HCT116 (cell line): Measurements from ENCODE around the gene B3GALNT2. TPM values are rescaled to one million over a fixed set of nuclear protein-coding genes. Genes with fewer than 3 reads are reported as not detected.

Experiments
- ATAC-seq: fragments of 200-7000 bp; cut with Tn5 transposase; 2 replicates; pipeline ENCODE4 v1.9.1; 2020; ENCODE audit warnings: mild to moderate bottlenecking, moderate library complexity
- BruUV-seq: library from RNA; stranded (reverse); fragments of 400-500 nt; replicated peaks from 2 replicates; lab custom pipeline; 2021; lab: Mats Ljungman, UMichigan
- CTCF ChIA-PET: fragments of 300-600 bp; sonication (Branson Sonifier 250); formaldehyde crosslinking; loops from one replicate; lab custom pipeline; 2021; ENCODE audit warnings: antibody characterized with exemption; lab: Charles Lee
- POLR2A ChIA-PET: fragments of 300-600, 350-600 bp; sonication (Branson Sonifier 250); formaldehyde crosslinking; loops from one replicate; lab custom pipeline; 2021; ENCODE audit warnings: antibody characterized with exemption; lab: Charles Lee
- RAD21 ChIA-PET, 2 experiments: fragments of 300-600 bp; sonication (Branson Sonifier 250); formaldehyde crosslinking; loops; one replicate each; lab custom pipeline; 2023; ENCODE audit warnings: low total read pairs in 2 of 2; ENCODE audit not compliant: uncharacterized antibody in 2 of 2, unreplicated experiment in 2 of 2, low non-redundant PET in 1 of 2; lab: Charles Lee
- DNase-seq: peaks from one replicate; pipeline ENCODE4 v3.0.0-alpha.2; 2010; ENCODE audit warnings: low read depth, low spot score
- H2AFZ ChIP-seq: fragments of 200-600 bp; shearing (Covaris generic), sonication (generic); 2 replicates; pipeline ENCODE4 v1.6.1; 2017; ENCODE audit warnings: low read depth, mixed run types, mixed read lengths, antibody characterized with exemption, low read length; ENCODE audit not compliant: poor library complexity, severe bottlenecking
- H3K27ac ChIP-seq: 2 replicates; pipeline ENCODE4 v1.5.1; 2012; ENCODE audit warnings: low read depth, low read length
- H3K27me3 ChIP-seq: fragments of 200-600 bp; sonication (generic); 2 replicates; pipeline ENCODE4 v1.6.1; 2016; ENCODE audit warnings: mixed run types, low read length, mixed read lengths; ENCODE audit not compliant: insufficient read depth
- H3K36me3 ChIP-seq, 2 experiments: fragments of 200-500 bp in 1 of 2; fragments of 200-600 bp in 1 of 2; sonication (Bioruptor generic) in 1 of 2; sonication (generic) in 1 of 2; 2 replicates each; pipeline versions ENCODE4 v1.5.1 to v1.6.1; 2014 to 2016; ENCODE audit warnings: low read length in 2 of 2, inconsistent platforms in 1 of 2, mixed read lengths in 1 of 2, mixed run types in 1 of 2; ENCODE audit not compliant: insufficient read depth in 2 of 2, control insufficient read depth in 1 of 2
- H3K4me1 ChIP-seq, 2 experiments: fragments of 200-600 bp in 1 of 2; sonication (generic) in 1 of 2; 2 replicates each; pipeline versions ENCODE4 v1.5.1 to v1.6.1; 2012 to 2017; ENCODE audit warnings: low read length in 2 of 2, inconsistent platforms in 1 of 2, mild to moderate bottlenecking in 1 of 2, mixed read lengths in 1 of 2, mixed run types in 1 of 2, moderate library complexity in 1 of 2; ENCODE audit not compliant: insufficient read depth in 2 of 2, control insufficient read depth in 1 of 2
- H3K4me2 ChIP-seq: fragments of 200-600 bp; sonication (generic); 2 replicates; pipeline ENCODE4 v1.6.1; 2017; ENCODE audit warnings: mixed run types, low read length, mixed read lengths
- H3K4me3 ChIP-seq, 2 experiments: fragments of 200-600 bp in 1 of 2; sonication (generic) in 1 of 2; replicated peaks in 1 of 2; 2 replicates each; pipeline ENCODE4 v1.5.1; 2011 to 2016; ENCODE audit warnings: low read length in 2 of 2, control low read depth in 1 of 2, low read depth in 1 of 2, mild to moderate bottlenecking in 1 of 2, mixed read lengths in 1 of 2, mixed run types in 1 of 2
- H3K79me2 ChIP-seq: fragments of 200-600 bp; sonication (generic); 2 replicates; pipeline ENCODE4 v1.6.1; 2017; ENCODE audit warnings: mild to moderate bottlenecking, mixed run types, low read length, moderate library complexity, mixed read lengths; ENCODE audit not compliant: insufficient read depth
- H3K9ac ChIP-seq: fragments of 200-600 bp; sonication (generic); 2 replicates; pipeline ENCODE4 v1.6.1; 2016; ENCODE audit warnings: low read length, mixed read lengths
- H3K9me2 ChIP-seq: fragments of 200-600 bp; sonication (generic), shearing (Covaris generic); 2 replicates; pipeline ENCODE4 v1.6.1; 2017; ENCODE audit warnings: mixed run types, mild to moderate bottlenecking, moderate library complexity; ENCODE audit not compliant: insufficient read depth
- H3K9me3 ChIP-seq, 2 experiments: fragments of 200-500 bp in 1 of 2; fragments of 200-600 bp in 1 of 2; sonication (Bioruptor generic) in 1 of 2; sonication (generic) in 1 of 2; 2 replicates each; pipeline ENCODE4 v1.6.1; 2014 to 2017; ENCODE audit warnings: low read length in 2 of 2, mixed read lengths in 2 of 2, inconsistent platforms in 1 of 2, low read depth in 1 of 2, mild to moderate bottlenecking in 1 of 2, mixed run types in 1 of 2, moderate library complexity in 1 of 2; ENCODE audit not compliant: control insufficient read depth in 1 of 2, insufficient read depth in 1 of 2
- H4K20me1 ChIP-seq: fragments of 200-600 bp; sonication (generic), shearing (Covaris generic); 2 replicates; pipeline ENCODE4 v1.6.1; 2017; ENCODE audit warnings: mixed run types, mild to moderate bottlenecking, moderate library complexity; ENCODE audit not compliant: insufficient read depth
- CBX3 ChIP-seq: IDR thresholded peaks from 2 replicates; pipeline ENCODE4 v1.6.1; 2012; ENCODE audit warnings: low read depth
- CEBPB ChIP-seq: IDR thresholded peaks from 2 replicates; pipeline ENCODE4 v1.6.1; 2012; ENCODE audit warnings: low read depth
- ELF1 ChIP-seq: IDR thresholded peaks from 2 replicates; pipeline ENCODE4 v1.6.1; 2012; ENCODE audit warnings: low read depth, borderline replicate concordance
- EZH2 ChIP-seq: fragments of 200-600 bp; sonication (generic); IDR thresholded peaks from 2 replicates; pipeline ENCODE4 v1.6.1; 2017; ENCODE audit warnings: antibody characterized with exemption, mixed run types
- EZH2phosphoT487 ChIP-seq: fragments of 200-600 bp; IDR thresholded peaks from 2 replicates; pipeline ENCODE4 v1.6.1; 2018; ENCODE audit warnings: antibody characterized with exemption, borderline replicate concordance
- FOSL1 ChIP-seq: IDR thresholded peaks from 2 replicates; pipeline ENCODE4 v1.6.1; 2012; ENCODE audit warnings: low read depth
- JUND ChIP-seq: IDR thresholded peaks from 2 replicates; pipeline ENCODE4 v1.6.1; 2012
- POLR2A ChIP-seq: IDR thresholded peaks from 2 replicates; pipeline ENCODE4 v1.7.0; 2011; ENCODE audit warnings: borderline replicate concordance; ENCODE audit not compliant: insufficient read depth, insufficient read length; ENCODE audit errors: extremely low read depth
- RAD21 ChIP-seq: IDR thresholded peaks from 2 replicates; pipeline ENCODE4 v1.6.1; 2012; ENCODE audit warnings: low read depth, mild to moderate bottlenecking
- SP1 ChIP-seq: IDR thresholded peaks from 2 replicates; pipeline ENCODE4 v1.6.1; 2012; ENCODE audit warnings: low read depth
- SRF ChIP-seq: IDR thresholded peaks from 2 replicates; pipeline ENCODE4 v1.6.1; 2012; ENCODE audit warnings: low read depth
- TCF7L2 ChIP-seq: IDR thresholded peaks from 2 replicates; pipeline ENCODE4 v1.7.0; 2011; ENCODE audit warnings: borderline replicate concordance, inconsistent platforms; ENCODE audit not compliant: insufficient read depth, insufficient read length; ENCODE audit errors: extremely low read depth
- ZFX ChIP-seq: fragments of 450-650 bp; IDR thresholded peaks from 2 replicates; pipeline ENCODE4 v1.6.1; 2017
- ZNF274 ChIP-seq: fragments of 200-500 bp; sonication (Bioruptor generic); IDR thresholded peaks from 2 replicates; pipeline ENCODE4 v1.6.1; 2014; ENCODE audit warnings: mild to moderate bottlenecking, low read depth, low read length, inconsistent platforms
- intact Hi-C: fragments of 100-400 bp; cut with micrococcal nuclease; formaldehyde crosslinking; loops from 2 replicates; pipeline ENCODE4 v1.10.0; 2022
- total RNA-seq: library from RNA; stranded (reverse); gene quantifications from one replicate; pipeline ENCODE4 v1.2.1, GENCODE V29; 2021; ENCODE audit not compliant: unreplicated experiment
- TF ChIP-seq, protein P1 (sequence below): IDR thresholded peaks from 2 replicates; pipeline ENCODE4 v1.6.1; 2012
- TF ChIP-seq, protein P2 (sequence below), 3 experiments: fragments of 200-600 bp in 1 of 3; sonication (generic) in 1 of 3; IDR thresholded peaks in 2 of 3; conservative IDR thresholded peaks in 1 of 3; 2 replicates each; pipeline ENCODE4 v1.5.1; 2012 to 2017; ENCODE audit warnings: low read depth in 2 of 3, low read length in 2 of 3, antibody characterized with exemption in 1 of 3, borderline replicate concordance in 1 of 3, control low read depth in 1 of 3, mild to moderate bottlenecking in 1 of 3, mixed read lengths in 1 of 3, mixed run types in 1 of 3, moderate library complexity in 1 of 3; ENCODE audit not compliant: insufficient read depth in 1 of 3
- TF ChIP-seq, protein P3 (sequence below): IDR thresholded peaks from 2 replicates; pipeline ENCODE4 v1.6.1; 2012; ENCODE audit warnings: low read depth
- TF ChIP-seq, protein P4 (sequence below): IDR thresholded peaks from 2 replicates; pipeline ENCODE4 v1.6.1; 2012
- TF ChIP-seq, protein P5 (sequence below): IDR thresholded peaks from 2 replicates; pipeline ENCODE4 v1.6.1; 2011; ENCODE audit warnings: mild to moderate bottlenecking, low read length, moderate library complexity; ENCODE audit not compliant: insufficient replicate concordance; ENCODE audit errors: extremely low read depth

Gene B3GALNT2
- total RNA-seq, 1 experiment from 2014 or later: 36.8 TPM

DNA sequence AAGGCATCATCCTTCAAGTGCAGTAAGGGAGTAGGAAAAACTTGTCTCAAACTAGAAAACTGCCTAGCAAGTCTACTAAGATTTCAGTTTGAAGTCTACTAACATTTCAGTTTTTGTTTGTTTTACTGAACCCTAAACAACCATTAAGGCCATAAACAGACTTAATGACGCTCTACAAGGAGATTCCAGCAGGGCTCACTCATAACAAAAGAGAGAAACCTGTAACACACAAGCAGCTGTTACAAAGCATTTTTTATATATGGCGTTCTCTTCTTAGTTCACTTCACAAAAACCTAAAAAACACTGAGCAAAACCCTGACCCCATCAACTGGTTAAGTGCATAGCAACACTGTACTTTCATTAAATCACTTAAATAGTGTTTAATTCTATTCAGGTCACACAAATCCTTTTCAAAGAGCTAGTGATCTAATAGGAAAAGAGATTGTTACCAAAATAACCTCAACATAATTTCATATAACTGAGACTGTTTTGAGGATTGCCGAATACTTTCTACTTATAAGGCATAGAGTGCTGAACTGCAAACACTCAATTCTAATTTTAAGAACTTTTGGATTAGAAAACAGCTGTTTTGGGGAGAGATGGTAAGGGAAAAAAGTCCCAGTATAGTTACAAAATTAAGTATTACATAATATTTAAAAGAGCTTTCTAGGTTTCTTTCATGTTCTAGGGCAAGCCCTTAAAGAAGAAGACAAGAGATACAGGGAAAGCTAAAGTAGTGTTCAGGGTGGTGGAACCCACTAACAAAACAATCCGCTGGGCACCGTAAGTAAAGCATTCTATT lies 1.4 kb downstream of the B3GALNT2 start:
- ChIA-PET CTCF (interaction anchor here (1.0 kb wide), 1 partner anchor 11 kb away, joined by 3 read pairs; no protein-coding TSS in a partner anchor), POLR2A (interaction anchor here (0.9 kb wide), 1 partner anchor 12 kb away, joined by 3 read pairs; no protein-coding TSS in a partner anchor), RAD21 (no interaction called here)
- H3K4me3 ChIP-seq: peak overlapping the region; percentile 75 to 80
- H3K27ac ChIP-seq: peak overlapping the region; percentile 99; the same call in 1 of the 2 replicates
- H3K9ac ChIP-seq: peak overlapping the region; percentile 99
- H4K20me1 ChIP-seq: peaks cover 6% of the 10 kb centered on the region; the same call in 1 of the 2 replicates
- H2AFZ ChIP-seq: no peak overlapping the region
- H3K79me2 ChIP-seq: peaks cover 59% of the 10 kb centered on the region
- H3K9me2 ChIP-seq: no peaks in the 10 kb centered on the region
- no peaks in the 10 kb centered on the region for H3K9me3 ChIP-seq
- no peaks in the 10 kb centered on the region for H3K36me3 ChIP-seq
- ATAC-seq (no peak), DNase-seq (no peak)
- TF ChIP-seq RAD21 (no peak), SRF (no peak), CEBPB (no peak), EZH2 (no peak), CBX3 (no peak), FOSL1 (no peak), ELF1 (no peak), ZFX (no peak), EZH2phosphoT487 (no peak), TCF7L2 (no peak), SP1 (no peak), JUND (no peak), ZNF274 (no peak), POLR2A (no peak)
- TF ChIP-seq, protein P1, sequence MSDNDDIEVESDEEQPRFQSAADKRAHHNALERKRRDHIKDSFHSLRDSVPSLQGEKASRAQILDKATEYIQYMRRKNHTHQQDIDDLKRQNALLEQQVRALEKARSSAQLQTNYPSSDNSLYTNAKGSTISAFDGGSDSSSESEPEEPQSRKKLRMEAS: no peak
- TF ChIP-seq, protein P2, sequence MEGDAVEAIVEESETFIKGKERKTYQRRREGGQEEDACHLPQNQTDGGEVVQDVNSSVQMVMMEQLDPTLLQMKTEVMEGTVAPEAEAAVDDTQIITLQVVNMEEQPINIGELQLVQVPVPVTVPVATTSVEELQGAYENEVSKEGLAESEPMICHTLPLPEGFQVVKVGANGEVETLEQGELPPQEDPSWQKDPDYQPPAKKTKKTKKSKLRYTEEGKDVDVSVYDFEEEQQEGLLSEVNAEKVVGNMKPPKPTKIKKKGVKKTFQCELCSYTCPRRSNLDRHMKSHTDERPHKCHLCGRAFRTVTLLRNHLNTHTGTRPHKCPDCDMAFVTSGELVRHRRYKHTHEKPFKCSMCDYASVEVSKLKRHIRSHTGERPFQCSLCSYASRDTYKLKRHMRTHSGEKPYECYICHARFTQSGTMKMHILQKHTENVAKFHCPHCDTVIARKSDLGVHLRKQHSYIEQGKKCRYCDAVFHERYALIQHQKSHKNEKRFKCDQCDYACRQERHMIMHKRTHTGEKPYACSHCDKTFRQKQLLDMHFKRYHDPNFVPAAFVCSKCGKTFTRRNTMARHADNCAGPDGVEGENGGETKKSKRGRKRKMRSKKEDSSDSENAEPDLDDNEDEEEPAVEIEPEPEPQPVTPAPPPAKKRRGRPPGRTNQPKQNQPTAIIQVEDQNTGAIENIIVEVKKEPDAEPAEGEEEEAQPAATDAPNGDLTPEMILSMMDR (IDR thresholded peaks at IDR 0.05 in 2 of 3, conservative IDR thresholded peaks at IDR 0.05 in 1 of 3; ENCODE audit: borderline replicate concordance in 1 of 3, insufficient read depth in 1 of 3, low read depth in 2 of 3, low read length in 2 of 3): no peak
- TF ChIP-seq, protein P3, sequence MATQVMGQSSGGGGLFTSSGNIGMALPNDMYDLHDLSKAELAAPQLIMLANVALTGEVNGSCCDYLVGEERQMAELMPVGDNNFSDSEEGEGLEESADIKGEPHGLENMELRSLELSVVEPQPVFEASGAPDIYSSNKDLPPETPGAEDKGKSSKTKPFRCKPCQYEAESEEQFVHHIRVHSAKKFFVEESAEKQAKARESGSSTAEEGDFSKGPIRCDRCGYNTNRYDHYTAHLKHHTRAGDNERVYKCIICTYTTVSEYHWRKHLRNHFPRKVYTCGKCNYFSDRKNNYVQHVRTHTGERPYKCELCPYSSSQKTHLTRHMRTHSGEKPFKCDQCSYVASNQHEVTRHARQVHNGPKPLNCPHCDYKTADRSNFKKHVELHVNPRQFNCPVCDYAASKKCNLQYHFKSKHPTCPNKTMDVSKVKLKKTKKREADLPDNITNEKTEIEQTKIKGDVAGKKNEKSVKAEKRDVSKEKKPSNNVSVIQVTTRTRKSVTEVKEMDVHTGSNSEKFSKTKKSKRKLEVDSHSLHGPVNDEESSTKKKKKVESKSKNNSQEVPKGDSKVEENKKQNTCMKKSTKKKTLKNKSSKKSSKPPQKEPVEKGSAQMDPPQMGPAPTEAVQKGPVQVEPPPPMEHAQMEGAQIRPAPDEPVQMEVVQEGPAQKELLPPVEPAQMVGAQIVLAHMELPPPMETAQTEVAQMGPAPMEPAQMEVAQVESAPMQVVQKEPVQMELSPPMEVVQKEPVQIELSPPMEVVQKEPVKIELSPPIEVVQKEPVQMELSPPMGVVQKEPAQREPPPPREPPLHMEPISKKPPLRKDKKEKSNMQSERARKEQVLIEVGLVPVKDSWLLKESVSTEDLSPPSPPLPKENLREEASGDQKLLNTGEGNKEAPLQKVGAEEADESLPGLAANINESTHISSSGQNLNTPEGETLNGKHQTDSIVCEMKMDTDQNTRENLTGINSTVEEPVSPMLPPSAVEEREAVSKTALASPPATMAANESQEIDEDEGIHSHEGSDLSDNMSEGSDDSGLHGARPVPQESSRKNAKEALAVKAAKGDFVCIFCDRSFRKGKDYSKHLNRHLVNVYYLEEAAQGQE: no peak
- TF ChIP-seq, protein P4, sequence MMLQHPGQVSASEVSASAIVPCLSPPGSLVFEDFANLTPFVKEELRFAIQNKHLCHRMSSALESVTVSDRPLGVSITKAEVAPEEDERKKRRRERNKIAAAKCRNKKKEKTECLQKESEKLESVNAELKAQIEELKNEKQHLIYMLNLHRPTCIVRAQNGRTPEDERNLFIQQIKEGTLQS: no peak
- TF ChIP-seq, protein P5, sequence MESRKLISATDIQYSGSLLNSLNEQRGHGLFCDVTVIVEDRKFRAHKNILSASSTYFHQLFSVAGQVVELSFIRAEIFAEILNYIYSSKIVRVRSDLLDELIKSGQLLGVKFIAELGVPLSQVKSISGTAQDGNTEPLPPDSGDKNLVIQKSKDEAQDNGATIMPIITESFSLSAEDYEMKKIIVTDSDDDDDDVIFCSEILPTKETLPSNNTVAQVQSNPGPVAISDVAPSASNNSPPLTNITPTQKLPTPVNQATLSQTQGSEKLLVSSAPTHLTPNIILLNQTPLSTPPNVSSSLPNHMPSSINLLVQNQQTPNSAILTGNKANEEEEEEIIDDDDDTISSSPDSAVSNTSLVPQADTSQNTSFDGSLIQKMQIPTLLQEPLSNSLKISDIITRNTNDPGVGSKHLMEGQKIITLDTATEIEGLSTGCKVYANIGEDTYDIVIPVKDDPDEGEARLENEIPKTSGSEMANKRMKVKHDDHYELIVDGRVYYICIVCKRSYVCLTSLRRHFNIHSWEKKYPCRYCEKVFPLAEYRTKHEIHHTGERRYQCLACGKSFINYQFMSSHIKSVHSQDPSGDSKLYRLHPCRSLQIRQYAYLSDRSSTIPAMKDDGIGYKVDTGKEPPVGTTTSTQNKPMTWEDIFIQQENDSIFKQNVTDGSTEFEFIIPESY: no peak
- no TSS peak for BruUV-seq
- intact Hi-C loops: no loop called here
- H3K4me2 ChIP-seq: peak overlapping the region; percentile 84
- peaks cover 10 to 38% of the 10 kb centered on the region in 2 experiments; a peak in 3 of 4 replicates for H3K4me1 ChIP-seq
- H3K27me3 ChIP-seq: no peaks in the 10 kb centered on the region
